Stimulated activated naive CD8-positive, alpha-beta T cell treated with anti-CD3 and anti-CD28 coated beads, Interleukin-15, amount 100 ng/mL, for 72 hours (primary cell): ENCODE measurements around the gene CPZ.
"Not testable (repeated sequence)": the region's sequence is repeated elsewhere in the genome, so short reads cannot be mapped to it uniquely, and the experiment has no call there.

Experiments used
- ATAC-seq: fragments of 150-1000 bp; cut with Tn5 transposase; 2 replicates; pipeline ENCODE4 v1.10.0; 2021; ENCODE audit warnings: mild to moderate bottlenecking, moderate library complexity
- DNase-seq, 2 donors: peaks; one replicate each; pipeline ENCODE4 v3.0.0; 2021 to 2022
- H3K27ac Mint-ChIP-seq, 2 donors: one replicate each; pipeline ENCODE4 v1.8.0; 2022; ENCODE audit warnings: mild to moderate bottlenecking in 2 of 2, mixed read lengths in 2 of 2, moderate library complexity in 2 of 2
- H3K27me3 Mint-ChIP-seq: one replicate; pipeline ENCODE4 v1.8.0; 2022; ENCODE audit warnings: mixed read lengths
- H3K4me1 Mint-ChIP-seq: one replicate; pipeline ENCODE4 v1.8.0; 2022; ENCODE audit warnings: mild to moderate bottlenecking, mixed read lengths
- H3K4me3 Mint-ChIP-seq, 2 donors: one replicate each; pipeline ENCODE4 v1.8.0; 2022; ENCODE audit warnings: mild to moderate bottlenecking in 2 of 2, mixed read lengths in 2 of 2, moderate library complexity in 1 of 2
- H3K9me3 Mint-ChIP-seq, 2 donors: one replicate each; pipeline ENCODE4 v1.8.0; 2022; ENCODE audit warnings: mixed read lengths in 2 of 2

The CPZ gene

GRCh38 chr4:8571702-8572685 is 20.6 kb upstream of the CPZ start:
- peak overlapping the region in 1 of 2 donors; percentile 9 for H3K27ac Mint-ChIP-seq
- peaks cover 7% of the 10 kb centered on the region for H3K27me3 Mint-ChIP-seq
- no peak overlapping the region for H3K4me3 Mint-ChIP-seq
- H3K9me3 Mint-ChIP-seq = no peaks in the 10 kb centered on the region
- ATAC-seq (no peak), DNase-seq (no peak)
- no peaks in the 10 kb centered on the region for H3K4me1 Mint-ChIP-seq

GRCh38 chr4:8573266-8573665 is 19.3 kb upstream of the CPZ start:
- no peaks in the 10 kb centered on the region for H3K4me1 Mint-ChIP-seq
- H3K27me3 Mint-ChIP-seq = peaks cover 8% of the 10 kb centered on the region
- no peak overlapping the region for H3K4me3 Mint-ChIP-seq
- no peaks in the 10 kb centered on the region for H3K9me3 Mint-ChIP-seq
- DNase-seq (no peak), ATAC-seq (no peak)
- no peak overlapping the region for H3K27ac Mint-ChIP-seq

- Mint-ChIP-seq H3K27ac (no peak overlapping the region), H3K9me3 (no peaks in the 10 kb centered on the region), H3K27me3 (peaks cover 11% of the 10 kb centered on the region), H3K4me3 (no peak overlapping the region), H3K4me1 (no peaks in the 10 kb centered on the region)
- ATAC-seq (no peak), DNase-seq (no peak)
Observed at GRCh38 chr4:8574796-8575370, 17.7 kb upstream of the CPZ start.

GRCh38 chr4:8575457-8575856 is 17.1 kb upstream of the CPZ start:
- ATAC-seq (no peak), DNase-seq (no peak)
- Mint-ChIP-seq H3K27ac (no peak overlapping the region), H3K4me1 (no peaks in the 10 kb centered on the region), H3K4me3 (no peak overlapping the region), H3K27me3 (peaks cover 17% of the 10 kb centered on the region), H3K9me3 (no peaks in the 10 kb centered on the region)

GRCh38 chr4:8576591-8576990 is 16.0 kb upstream of the CPZ start:
- H3K4me3 Mint-ChIP-seq, H3K9me3 Mint-ChIP-seq, ATAC-seq, H3K27ac Mint-ChIP-seq, DNase-seq, H3K4me1 Mint-ChIP-seq: not testable (repeated sequence)
- H3K27me3 Mint-ChIP-seq = peaks cover 26% of the 10 kb centered on the region

GRCh38 chr4:8577046-8577445 is 15.5 kb upstream of the CPZ start:
- Mint-ChIP-seq H3K4me3 (no peak overlapping the region), H3K4me1 (no peaks in the 10 kb centered on the region), H3K9me3 (peaks cover 0 to 2% of the 10 kb centered on the region in 2 donors), H3K27me3 (peaks cover 31% of the 10 kb centered on the region), H3K27ac (peak overlapping the region in 1 of 2 donors; percentile 3)
- no peak for DNase-seq
- ATAC-seq = no peak

GRCh38 chr4:8577972-8578371 is 14.6 kb upstream of the CPZ start:
- DNase-seq (no peak), ATAC-seq (no peak)
- Mint-ChIP-seq H3K27ac (no peak overlapping the region), H3K9me3 (peaks cover 0 to 6% of the 10 kb centered on the region in 2 donors), H3K4me1 (no peaks in the 10 kb centered on the region), H3K27me3 (peaks cover 40% of the 10 kb centered on the region), H3K4me3 (no peak overlapping the region)

- no peak for ATAC-seq
- H3K27me3 Mint-ChIP-seq = peaks cover 41% of the 10 kb centered on the region
Observed at GRCh38 chr4:8578717-8579116, 13.8 kb upstream of the CPZ start.

GRCh38 chr4:8579526-8580320 is 12.8 kb upstream of the CPZ start:
- Mint-ChIP-seq H3K9me3 (peaks cover 0 to 6% of the 10 kb centered on the region in 2 donors), H3K27ac (no peak overlapping the region), H3K27me3 (peaks cover 50% of the 10 kb centered on the region), H3K4me1 (no peaks in the 10 kb centered on the region), H3K4me3 (no peak overlapping the region)
- DNase-seq (no peak), ATAC-seq (no peak)

More at GRCh38 chr4:8578717-8579116, 13.8 kb upstream of the CPZ start:
- H3K4me3 Mint-ChIP-seq = no peak overlapping the region
- H3K9me3 Mint-ChIP-seq = peaks cover 0 to 6% of the 10 kb centered on the region in 2 donors
- no peak overlapping the region for H3K27ac Mint-ChIP-seq
- no peak for DNase-seq
- no peaks in the 10 kb centered on the region for H3K4me1 Mint-ChIP-seq

- H3K4me1 Mint-ChIP-seq = no peaks in the 10 kb centered on the region
- DNase-seq = peak; percentile 29 to 34
- peak within 1 kb of the TSS in 1 of 2 donors; percentile 14 for H3K27ac Mint-ChIP-seq
- peak; percentile 66 for ATAC-seq
- peaks cover 58% of the 10 kb centered on the region for H3K27me3 Mint-ChIP-seq
- H3K9me3 Mint-ChIP-seq = peaks cover 0 to 6% of the 10 kb centered on the region in 2 donors
- no peak within 1 kb of the TSS for H3K4me3 Mint-ChIP-seq
Observed at GRCh38 chr4:8580321-8581093, 12.1 kb upstream of the CPZ start, which contains the start of gene GPR78. Gene GPR78, plus strand, starts transcription at chr4:8580392. Its CDS starts 591 bp downstream, at chr4:8580983.

- Mint-ChIP-seq H3K4me1 (no peaks in the 10 kb centered on the region), H3K27me3 (peaks cover 66% of the 10 kb centered on the region)
- no peak for ATAC-seq
Observed at GRCh38 chr4:8581094-8581861, 11.3 kb upstream of the CPZ start.

GRCh38 chr4:8582016-8582415 is 10.5 kb upstream of the CPZ start:
- DNase-seq (no peak), ATAC-seq (no peak)
- no peak overlapping the region for H3K27ac Mint-ChIP-seq
- peaks cover 0 to 6% of the 10 kb centered on the region in 2 donors for H3K9me3 Mint-ChIP-seq
- no peaks in the 10 kb centered on the region for H3K4me1 Mint-ChIP-seq
- H3K4me3 Mint-ChIP-seq = no peak overlapping the region
- H3K27me3 Mint-ChIP-seq = peaks cover 73% of the 10 kb centered on the region

More at GRCh38 chr4:8581094-8581861, 11.3 kb upstream of the CPZ start:
- peak overlapping the region in 1 of 2 donors; percentile 14 for H3K27ac Mint-ChIP-seq
- DNase-seq = no peak
- no peak overlapping the region for H3K4me3 Mint-ChIP-seq
- peaks cover 0 to 6% of the 10 kb centered on the region in 2 donors for H3K9me3 Mint-ChIP-seq

GRCh38 chr4:8582436-8582835 is 10.1 kb upstream of the CPZ start:
- no peak for ATAC-seq
- H3K9me3 Mint-ChIP-seq = peaks cover 0 to 6% of the 10 kb centered on the region in 2 donors
- no peak for DNase-seq
- H3K4me3 Mint-ChIP-seq = no peak overlapping the region
- H3K27ac Mint-ChIP-seq = peak overlapping the region in 1 of 2 donors; percentile 42
- peaks cover 74% of the 10 kb centered on the region for H3K27me3 Mint-ChIP-seq
- no peaks in the 10 kb centered on the region for H3K4me1 Mint-ChIP-seq

- Mint-ChIP-seq H3K9me3 (peaks cover 0 to 6% of the 10 kb centered on the region in 2 donors), H3K4me1 (no peaks in the 10 kb centered on the region), H3K27me3 (peaks cover 68% of the 10 kb centered on the region), H3K27ac (no peak overlapping the region), H3K4me3 (no peak overlapping the region)
- no peak for ATAC-seq
- DNase-seq = no peak
Observed at GRCh38 chr4:8582941-8583654, 9.5 kb upstream of the CPZ start.
